ENCODE measurements around the gene GMPR2. TPM values are rescaled to one million over a fixed set of nuclear protein-coding genes. Genes with fewer than 3 reads are reported as not detected.

Gene GMPR2
- total and polyA plus RNA-seq, 2 of the 13 experiments (the other 11 are each of a cell fraction or from before 2014, with no cell fraction given) = 210 to 273 TPM

- TF ChIP-seq, protein P1, sequence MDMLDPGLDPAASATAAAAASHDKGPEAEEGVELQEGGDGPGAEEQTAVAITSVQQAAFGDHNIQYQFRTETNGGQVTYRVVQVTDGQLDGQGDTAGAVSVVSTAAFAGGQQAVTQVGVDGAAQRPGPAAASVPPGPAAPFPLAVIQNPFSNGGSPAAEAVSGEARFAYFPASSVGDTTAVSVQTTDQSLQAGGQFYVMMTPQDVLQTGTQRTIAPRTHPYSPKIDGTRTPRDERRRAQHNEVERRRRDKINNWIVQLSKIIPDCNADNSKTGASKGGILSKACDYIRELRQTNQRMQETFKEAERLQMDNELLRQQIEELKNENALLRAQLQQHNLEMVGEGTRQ (IDR thresholded peaks at IDR 0.05; ENCODE audit: low read depth, low read length) = peak; percentile 33
- TF ChIP-seq, protein P1 (CRISPR knock-in tag; IDR thresholded peaks at IDR 0.05; ENCODE audit: borderline replicate concordance) = no peak; the same call in 1 of the 2 replicates
- TF ChIP-seq ZNF383 (CRISPR knock-in tag; IDR thresholded peaks at IDR 0.05; ENCODE audit: borderline replicate concordance) = peak; percentile 100
- peak; percentile 58 to 98; a peak in 2 of 4 replicates for TF ChIP-seq KLF16 (CRISPR knock-in tag; IDR thresholded peaks at IDR 0.05)
- TF ChIP-seq ASH2L (IDR thresholded peaks at IDR 0.05; ENCODE audit: insufficient read length, low read depth, low read length) = peak; percentile 95
- TF ChIP-seq TBL1XR1 (IDR thresholded peaks at IDR 0.05; ENCODE audit: borderline replicate concordance, low read length, partially characterized antibody) = peak; percentile 26
- TF ChIP-seq ZNF235 (CRISPR knock-in tag; IDR thresholded peaks at IDR 0.05; ENCODE audit: borderline replicate concordance) = peak; percentile 85
- no peak for TF ChIP-seq TRIM24 (CRISPR knock-in tag; IDR thresholded peaks at IDR 0.05)
- peak; percentile 75 for TF ChIP-seq ZNF777 (CRISPR knock-in tag; IDR thresholded peaks at IDR 0.05)
- TF ChIP-seq ZFP36 (IDR thresholded peaks at IDR 0.05; ENCODE audit: borderline replicate concordance, low read depth, low read length, partially characterized antibody) = no peak
- TF ChIP-seq ZNF230 (CRISPR knock-in tag; IDR thresholded peaks at IDR 0.05) = peak; percentile 99
- TF ChIP-seq HOXA3 (CRISPR knock-in tag; IDR thresholded peaks at IDR 0.05) = peak; percentile 99
- peak; percentile 71 for TF ChIP-seq ZNF251 (CRISPR knock-in tag; IDR thresholded peaks at IDR 0.05)
- TF ChIP-seq, protein P2, sequence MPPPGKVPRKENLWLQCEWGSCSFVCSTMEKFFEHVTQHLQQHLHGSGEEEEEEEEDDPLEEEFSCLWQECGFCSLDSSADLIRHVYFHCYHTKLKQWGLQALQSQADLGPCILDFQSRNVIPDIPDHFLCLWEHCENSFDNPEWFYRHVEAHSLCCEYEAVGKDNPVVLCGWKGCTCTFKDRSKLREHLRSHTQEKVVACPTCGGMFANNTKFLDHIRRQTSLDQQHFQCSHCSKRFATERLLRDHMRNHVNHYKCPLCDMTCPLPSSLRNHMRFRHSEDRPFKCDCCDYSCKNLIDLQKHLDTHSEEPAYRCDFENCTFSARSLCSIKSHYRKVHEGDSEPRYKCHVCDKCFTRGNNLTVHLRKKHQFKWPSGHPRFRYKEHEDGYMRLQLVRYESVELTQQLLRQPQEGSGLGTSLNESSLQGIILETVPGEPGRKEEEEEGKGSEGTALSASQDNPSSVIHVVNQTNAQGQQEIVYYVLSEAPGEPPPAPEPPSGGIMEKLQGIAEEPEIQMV (CRISPR knock-in tag; IDR thresholded peaks at IDR 0.05; ENCODE audit: low read depth) = peak; percentile 70
- 0 out of 2 replicates have a peak, but pooled peaks have one; percentile 44 for TF ChIP-seq ATRX (CRISPR knock-in tag; IDR thresholded peaks at IDR 0.05; ENCODE audit: borderline replicate concordance)
- TF ChIP-seq ZNF891 (CRISPR knock-in tag; IDR thresholded peaks at IDR 0.05) = peak; percentile 100
- peak; percentile 100 for TF ChIP-seq MIER3 (CRISPR knock-in tag; IDR thresholded peaks at IDR 0.05; ENCODE audit: borderline replicate concordance)
- TF ChIP-seq DNMT3B (CRISPR knock-in tag; conservative IDR thresholded peaks at IDR 0.05) = no peak; the same call in 1 of the 2 replicates
- TF ChIP-seq, protein P3, sequence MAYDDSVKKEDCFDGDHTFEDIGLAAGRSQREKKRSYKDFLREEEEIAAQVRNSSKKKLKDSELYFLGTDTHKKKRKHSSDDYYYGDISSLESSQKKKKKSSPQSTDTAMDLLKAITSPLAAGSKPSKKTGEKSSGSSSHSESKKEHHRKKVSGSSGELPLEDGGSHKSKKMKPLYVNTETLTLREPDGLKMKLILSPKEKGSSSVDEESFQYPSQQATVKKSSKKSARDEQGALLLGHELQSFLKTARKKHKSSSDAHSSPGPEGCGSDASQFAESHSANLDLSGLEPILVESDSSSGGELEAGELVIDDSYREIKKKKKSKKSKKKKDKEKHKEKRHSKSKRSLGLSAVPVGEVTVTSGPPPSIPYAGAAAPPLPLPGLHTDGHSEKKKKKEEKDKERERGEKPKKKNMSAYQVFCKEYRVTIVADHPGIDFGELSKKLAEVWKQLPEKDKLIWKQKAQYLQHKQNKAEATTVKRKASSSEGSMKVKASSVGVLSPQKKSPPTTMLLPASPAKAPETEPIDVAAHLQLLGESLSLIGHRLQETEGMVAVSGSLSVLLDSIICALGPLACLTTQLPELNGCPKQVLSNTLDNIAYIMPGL (CRISPR knock-in tag; IDR thresholded peaks at IDR 0.05; ENCODE audit: borderline replicate concordance in 1 of 2, low read depth in 1 of 2) = peak; percentile 100
- TF ChIP-seq, protein P4, sequence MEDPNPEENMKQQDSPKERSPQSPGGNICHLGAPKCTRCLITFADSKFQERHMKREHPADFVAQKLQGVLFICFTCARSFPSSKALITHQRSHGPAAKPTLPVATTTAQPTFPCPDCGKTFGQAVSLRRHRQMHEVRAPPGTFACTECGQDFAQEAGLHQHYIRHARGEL (CRISPR knock-in tag; IDR thresholded peaks at IDR 0.05) = peak; percentile 95
Observed at GRCh38 chr14:24215495-24216344, 17.0 kb upstream of the GMPR2 start, which contains the start of gene MDP1 (continued).
